Caco-2 (cell line): Measurements from ENCODE around the gene RIPOR2. TPM values are rescaled to one million over a fixed set of nuclear protein-coding genes. Genes with fewer than 3 reads are reported as not detected.

Source experiments
- BruUV-seq: library from RNA; stranded (reverse); fragments of 400-500 nt; replicated peaks from 2 replicates; lab custom pipeline; 2021; lab: Mats Ljungman, UMichigan
- CTCF ChIA-PET: fragments of 300-600 bp; sonication (Branson Sonifier 250); formaldehyde crosslinking; loops from one replicate; lab custom pipeline; 2022; ENCODE audit warnings: antibody characterized with exemption; lab: Charles Lee
- POLR2A ChIA-PET: fragments of 300-600 bp; sonication (Branson Sonifier 250); formaldehyde crosslinking; loops from one replicate; lab custom pipeline; 2022; ENCODE audit warnings: antibody characterized with exemption; lab: Charles Lee
- DNase-seq, 2 experiments: peaks; one replicate each; pipeline versions ENCODE4 v3.0.0 to v3.0.0-alpha.2; 2020 to 2022
- H3K27me3 ChIP-seq: replicated peaks from 2 replicates; pipeline ENCODE4 v1.6.0; 2011; ENCODE audit warnings: low read length; ENCODE audit not compliant: control insufficient read depth, insufficient read depth
- H3K36me3 ChIP-seq: 2 replicates; pipeline ENCODE4 v1.5.1; 2011; ENCODE audit warnings: low read length; ENCODE audit not compliant: control insufficient read depth, insufficient read depth
- H3K4me1 ChIP-seq: fragments of 250-450 bp; sonication (Bioruptor Pico); 2 replicates; pipeline ENCODE4 v1.5.1; 2020; ENCODE audit warnings: mild to moderate bottlenecking
- H3K4me3 ChIP-seq: 2 replicates; pipeline ENCODE4 v1.5.1; 2011; ENCODE audit warnings: low read depth, mild to moderate bottlenecking, control low read depth, low read length
- H3K9me3 ChIP-seq: fragments of 250-450 bp; sonication (Bioruptor Pico); 2 replicates; pipeline ENCODE4 v1.5.1; 2020; ENCODE audit warnings: mild to moderate bottlenecking, moderate library complexity
- H3K27ac Mint-ChIP-seq: one replicate; pipeline ENCODE4 v1.8.0; 2022; ENCODE audit warnings: mixed read lengths; ENCODE audit not compliant: unreplicated experiment
- H3K27me3 Mint-ChIP-seq: one replicate; pipeline ENCODE4 v1.8.0; 2022; ENCODE audit warnings: mixed read lengths; ENCODE audit not compliant: insufficient read depth, unreplicated experiment
- H3K36me3 Mint-ChIP-seq: one replicate; pipeline ENCODE4 v1.8.0; 2022; ENCODE audit warnings: mild to moderate bottlenecking, mixed read lengths; ENCODE audit not compliant: insufficient read depth, unreplicated experiment
- H3K4me1 Mint-ChIP-seq: one replicate; pipeline ENCODE4 v1.8.0; 2022; ENCODE audit warnings: low read depth, mixed read lengths; ENCODE audit not compliant: unreplicated experiment
- H3K4me3 Mint-ChIP-seq: one replicate; pipeline ENCODE4 v1.8.0; 2022; ENCODE audit warnings: mild to moderate bottlenecking, moderate library complexity, mixed read lengths; ENCODE audit not compliant: unreplicated experiment
- H3K9me3 Mint-ChIP-seq: one replicate; pipeline ENCODE4 v1.8.0; 2022; ENCODE audit warnings: mixed read lengths; ENCODE audit not compliant: unreplicated experiment
- intact Hi-C: fragments of 100-400 bp; cut with micrococcal nuclease; formaldehyde crosslinking; loops from one replicate; pipeline ENCODE4 v1.10.0; 2022; ENCODE audit not compliant: unreplicated experiment
- total RNA-seq: library from RNA; stranded (reverse); gene quantifications from 2 replicates; pipeline ENCODE4 v1.2.3, GENCODE V29; 2022
- TF ChIP-seq, protein P1 (sequence below), 2 experiments: fragments of 200-600 bp in 1 of 2; IDR thresholded peaks; 1 replicate in 1 of 2; 2 replicates in 1 of 2; pipeline versions ENCODE4 v1.5.1 to v1.8.0; 2011 to 2022; ENCODE audit warnings: antibody characterized with exemption in 1 of 2, control low read depth in 1 of 2, inconsistent platforms in 1 of 2, low read depth in 1 of 2, low read length in 1 of 2, mild to moderate bottlenecking in 1 of 2, moderate library complexity in 1 of 2; ENCODE audit not compliant: insufficient read depth in 1 of 2, severe bottlenecking in 1 of 2, unreplicated experiment in 1 of 2

The RIPOR2 gene
- total RNA-seq, 1 experiment from 2014 or later = 0.64 TPM

DNA sequence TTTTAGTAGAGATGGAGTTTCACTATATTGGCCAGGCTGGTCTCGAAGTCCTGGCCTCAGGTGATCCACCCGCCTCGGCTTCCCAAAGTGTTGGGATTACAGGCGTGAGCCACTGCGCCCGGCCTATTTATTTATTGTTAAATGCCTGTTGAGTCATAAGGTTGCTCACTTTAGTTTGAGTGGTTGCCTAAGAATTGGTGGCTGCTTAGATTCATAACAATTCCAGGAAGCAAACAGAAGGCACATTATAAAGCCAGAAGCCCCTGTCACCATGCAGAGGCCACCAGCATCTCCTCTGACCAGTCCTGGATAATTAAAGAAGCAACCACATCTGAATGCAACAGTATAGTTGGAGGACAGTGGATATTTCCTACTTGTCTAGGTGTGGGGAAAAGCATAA is 113.1 kb downstream of the RIPOR2 start:
- TF ChIP-seq, protein P1, sequence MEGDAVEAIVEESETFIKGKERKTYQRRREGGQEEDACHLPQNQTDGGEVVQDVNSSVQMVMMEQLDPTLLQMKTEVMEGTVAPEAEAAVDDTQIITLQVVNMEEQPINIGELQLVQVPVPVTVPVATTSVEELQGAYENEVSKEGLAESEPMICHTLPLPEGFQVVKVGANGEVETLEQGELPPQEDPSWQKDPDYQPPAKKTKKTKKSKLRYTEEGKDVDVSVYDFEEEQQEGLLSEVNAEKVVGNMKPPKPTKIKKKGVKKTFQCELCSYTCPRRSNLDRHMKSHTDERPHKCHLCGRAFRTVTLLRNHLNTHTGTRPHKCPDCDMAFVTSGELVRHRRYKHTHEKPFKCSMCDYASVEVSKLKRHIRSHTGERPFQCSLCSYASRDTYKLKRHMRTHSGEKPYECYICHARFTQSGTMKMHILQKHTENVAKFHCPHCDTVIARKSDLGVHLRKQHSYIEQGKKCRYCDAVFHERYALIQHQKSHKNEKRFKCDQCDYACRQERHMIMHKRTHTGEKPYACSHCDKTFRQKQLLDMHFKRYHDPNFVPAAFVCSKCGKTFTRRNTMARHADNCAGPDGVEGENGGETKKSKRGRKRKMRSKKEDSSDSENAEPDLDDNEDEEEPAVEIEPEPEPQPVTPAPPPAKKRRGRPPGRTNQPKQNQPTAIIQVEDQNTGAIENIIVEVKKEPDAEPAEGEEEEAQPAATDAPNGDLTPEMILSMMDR (IDR thresholded peaks at IDR 0.05; ENCODE audit: insufficient read depth in 1 of 2, low read depth in 1 of 2, low read length in 1 of 2, severe bottlenecking in 1 of 2, unreplicated experiment in 1 of 2) = no peak
- Histone ChIP-seq H3K9me3 (no peaks in the 10 kb centered on the region), H3K36me3 (no peaks in the 10 kb centered on the region), H3K4me3 (no peak overlapping the region), H3K27me3 (no peaks in the 10 kb centered on the region), H3K4me1 (peaks cover 8% of the 10 kb centered on the region; the same call in 1 of the 2 replicates)
- ChIA-PET CTCF (no interaction called here), POLR2A (no interaction called here)
- BruUV-seq = no TSS peak
- Mint-ChIP-seq H3K4me3 (no peak overlapping the region), H3K27ac (no peak overlapping the region), H3K4me1 (peaks cover 6% of the 10 kb centered on the region), H3K9me3 (no peaks in the 10 kb centered on the region), H3K36me3 (no peaks in the 10 kb centered on the region), H3K27me3 (no peaks in the 10 kb centered on the region)
- intact Hi-C loops = no loop called here
- no peak for DNase-seq

DNA sequence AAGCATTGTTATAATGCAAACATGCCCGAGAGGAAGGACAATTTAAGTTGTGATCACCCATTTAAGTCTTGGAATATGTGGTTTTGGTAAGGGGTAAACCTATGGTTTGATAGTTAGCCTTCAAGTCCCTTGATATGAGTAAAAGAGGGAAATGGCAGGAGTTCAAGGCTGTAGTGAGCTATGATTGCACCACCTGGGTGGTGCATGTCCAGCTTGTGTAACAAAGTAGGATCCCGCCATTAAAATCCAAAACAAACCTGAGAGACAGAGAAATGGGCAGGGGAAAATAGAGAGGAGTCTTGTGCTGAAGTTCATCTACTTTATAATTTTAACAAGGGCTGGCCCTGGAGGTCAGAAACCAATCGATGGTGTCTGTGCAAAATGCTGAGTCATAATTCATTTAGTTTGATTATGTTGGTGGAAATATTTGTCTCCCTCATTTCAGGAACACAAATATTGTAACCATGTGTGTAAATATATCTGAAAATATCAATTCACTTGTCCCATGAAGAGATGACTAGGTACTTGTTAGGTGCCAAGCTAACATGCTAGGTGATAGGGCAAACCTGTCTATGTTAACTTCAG is 113.8 kb downstream of the RIPOR2 start:
- TF ChIP-seq, protein P1 (IDR thresholded peaks at IDR 0.05; ENCODE audit: insufficient read depth in 1 of 2, low read depth in 1 of 2, low read length in 1 of 2, severe bottlenecking in 1 of 2, unreplicated experiment in 1 of 2) = no peak
- Mint-ChIP-seq H3K36me3 (no peaks in the 10 kb centered on the region), H3K27ac (no peak overlapping the region), H3K4me1 (peaks cover 6% of the 10 kb centered on the region), H3K9me3 (no peaks in the 10 kb centered on the region), H3K27me3 (no peaks in the 10 kb centered on the region), H3K4me3 (no peak overlapping the region)
- ChIA-PET POLR2A (no interaction called here), CTCF (no interaction called here)
- intact Hi-C loops = no loop called here
- no peaks in the 10 kb centered on the region for H3K27me3 ChIP-seq
- no peaks in the 10 kb centered on the region for H3K36me3 ChIP-seq
- BruUV-seq = no TSS peak
- peaks cover 8% of the 10 kb centered on the region; the same call in 1 of the 2 replicates for H3K4me1 ChIP-seq
- no peak for DNase-seq
- H3K9me3 ChIP-seq = no peaks in the 10 kb centered on the region
- no peak overlapping the region for H3K4me3 ChIP-seq

GRCh38 chr6:24818346-24818745 is 117.4 kb downstream of the RIPOR2 start:
- no peak for DNase-seq
- POLR2A ChIA-PET = no interaction called here
- Mint-ChIP-seq H3K9me3 (no peaks in the 10 kb centered on the region), H3K27me3 (no peaks in the 10 kb centered on the region), H3K4me3 (no peak overlapping the region), H3K36me3 (no peaks in the 10 kb centered on the region), H3K4me1 (no peaks in the 10 kb centered on the region), H3K27ac (no peak overlapping the region)
- CTCF ChIA-PET = no interaction called here
- no peak overlapping the region for H3K4me3 ChIP-seq
- H3K36me3 ChIP-seq = no peaks in the 10 kb centered on the region
- intact Hi-C loops = no loop called here
- TF ChIP-seq, protein P1 (IDR thresholded peaks at IDR 0.05; ENCODE audit: insufficient read depth in 1 of 2, low read depth in 1 of 2, low read length in 1 of 2, severe bottlenecking in 1 of 2, unreplicated experiment in 1 of 2) = no peak
- H3K27me3 ChIP-seq = no peaks in the 10 kb centered on the region
- H3K4me1 ChIP-seq = no peaks in the 10 kb centered on the region
- BruUV-seq = no TSS peak
- no peaks in the 10 kb centered on the region for H3K9me3 ChIP-seq
